Astrocyte (in vitro differentiated cells and primary cell): ENCODE results near the gene TAF1L. TPM values are rescaled to one million over a fixed set of nuclear protein-coding genes. Genes with fewer than 3 reads are reported as not detected.
"Not testable (repeated sequence)": the region's sequence is repeated elsewhere in the genome, so short reads cannot be mapped to it uniquely, and the experiment has no call there.

Experiments used
- DNase-seq: peaks from one replicate; pipeline ENCODE4 v3.0.0-alpha.2; 2010; ENCODE audit warnings: low read depth
- FAIRE-seq: peaks from 2 replicates; lab custom pipeline; 2011; peaks lifted over from hg19 to GRCh38; lab: Jason Lieb, UNC
- H2AFZ ChIP-seq: 2 replicates; pipeline ENCODE4 v1.6.0; 2012; ENCODE audit warnings: low read depth, low read length, inconsistent platforms
- H3K27ac ChIP-seq: 2 replicates; pipeline ENCODE4 v1.5.1; 2011; ENCODE audit warnings: low read depth, low read length, inconsistent platforms
- H3K27me3 ChIP-seq: 2 replicates; pipeline ENCODE4 v1.6.0; 2011; ENCODE audit warnings: low read length, inconsistent platforms; ENCODE audit not compliant: insufficient read depth
- H3K36me3 ChIP-seq: 2 replicates; pipeline ENCODE4 v1.5.1; 2011; ENCODE audit warnings: low read length, inconsistent platforms; ENCODE audit not compliant: insufficient read depth
- H3K4me1 ChIP-seq: 2 replicates; pipeline ENCODE4 v1.5.1; 2011; ENCODE audit warnings: low read length, inconsistent platforms; ENCODE audit not compliant: insufficient read depth
- H3K4me2 ChIP-seq: 2 replicates; pipeline ENCODE4 v1.6.0; 2012; ENCODE audit warnings: low read length, inconsistent platforms
- H3K4me3 ChIP-seq: 2 replicates; pipeline ENCODE4 v1.5.1; 2011; ENCODE audit warnings: low read depth, mild to moderate bottlenecking, low read length, inconsistent platforms; ENCODE audit not compliant: insufficient read depth
- H3K79me2 ChIP-seq: 2 replicates; pipeline ENCODE4 v1.6.0; 2012; ENCODE audit warnings: mild to moderate bottlenecking, low read length, inconsistent platforms; ENCODE audit not compliant: insufficient read depth
- H3K9ac ChIP-seq: 2 replicates; pipeline ENCODE4 v1.6.0; 2012; ENCODE audit warnings: mild to moderate bottlenecking, low read length, inconsistent platforms
- H3K9me3 ChIP-seq: 2 replicates; pipeline ENCODE4 v1.5.1; 2012; ENCODE audit warnings: low read depth, mild to moderate bottlenecking, low read length, inconsistent platforms; ENCODE audit not compliant: insufficient read depth
- H4K20me1 ChIP-seq: 2 replicates; pipeline ENCODE4 v1.6.0; 2012; ENCODE audit warnings: low read length, inconsistent platforms; ENCODE audit not compliant: insufficient read depth
- H3K27ac Mint-ChIP-seq: one replicate; pipeline ENCODE4 v1.8.0; 2021; ENCODE audit warnings: mild to moderate bottlenecking, mixed read lengths; ENCODE audit not compliant: unreplicated experiment
- H3K27me3 Mint-ChIP-seq: one replicate; pipeline ENCODE4 v1.8.0; 2021; ENCODE audit warnings: low read depth, mixed read lengths; ENCODE audit not compliant: unreplicated experiment
- H3K36me3 Mint-ChIP-seq: one replicate; pipeline ENCODE4 v1.8.0; 2021; ENCODE audit warnings: low read depth, mixed read lengths; ENCODE audit not compliant: unreplicated experiment
- H3K4me1 Mint-ChIP-seq: one replicate; pipeline ENCODE4 v1.8.0; 2021; ENCODE audit warnings: low read depth, mixed read lengths; ENCODE audit not compliant: unreplicated experiment
- H3K4me3 Mint-ChIP-seq: one replicate; pipeline ENCODE4 v1.8.0; 2021; ENCODE audit warnings: mild to moderate bottlenecking, moderate library complexity, mixed read lengths; ENCODE audit not compliant: unreplicated experiment
- H3K9me3 Mint-ChIP-seq: one replicate; pipeline ENCODE4 v1.8.0; 2021; ENCODE audit warnings: mild to moderate bottlenecking, mixed read lengths; ENCODE audit not compliant: unreplicated experiment
- EZH2 ChIP-seq: IDR thresholded peaks from 2 replicates; pipeline ENCODE4 v1.6.1; 2012; ENCODE audit warnings: mild to moderate bottlenecking, low read length, inconsistent platforms; ENCODE audit not compliant: insufficient read depth
- total RNA-seq: library from RNA; stranded (reverse); gene quantifications from 2 replicates; pipeline ENCODE4 v1.2.1, GENCODE V29; 2021
- TF ChIP-seq, protein P1 (sequence below): IDR thresholded peaks from 2 replicates; pipeline ENCODE4 v1.5.1; 2011; ENCODE audit warnings: low read depth, mild to moderate bottlenecking, inconsistent platforms, low read length, moderate library complexity; ENCODE audit not compliant: insufficient read depth

The TAF1L gene
- total RNA-seq, 1 donor from 2014 or later, result 0.02 TPM

DNA sequence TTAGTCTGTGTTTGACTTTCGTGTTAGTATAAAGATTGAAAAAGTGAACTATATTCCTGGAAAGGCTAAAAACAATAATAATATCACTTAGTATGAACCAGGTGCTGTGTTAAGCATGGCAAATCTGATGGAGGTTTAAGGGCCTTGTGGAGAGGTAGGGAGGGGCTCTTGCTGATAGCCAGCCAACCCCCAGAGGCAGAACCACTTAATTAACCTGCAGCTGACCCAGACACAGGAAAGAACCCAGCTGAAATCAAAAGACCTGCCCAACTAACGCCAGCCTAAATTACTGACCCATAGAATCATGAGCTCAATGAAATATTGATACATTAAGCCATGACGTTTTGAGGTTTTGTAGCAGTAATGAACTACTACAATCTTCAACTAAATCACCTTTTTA lies 28.3 kb upstream of the TAF1L start:
- H3K4me1 ChIP-seq, result peaks cover 6% of the 10 kb centered on the region
- no peak overlapping the region for H2AFZ ChIP-seq
- no peak overlapping the region for H3K27ac Mint-ChIP-seq
- no peaks in the 10 kb centered on the region for H3K36me3 ChIP-seq
- peak; percentile 74 for DNase-seq
- no peaks in the 10 kb centered on the region for H4K20me1 ChIP-seq
- peaks cover 7% of the 10 kb centered on the region for H3K4me1 Mint-ChIP-seq
- FAIRE-seq, result no peak
- H3K27ac ChIP-seq, result no peak overlapping the region
- no peak for TF ChIP-seq EZH2
- TF ChIP-seq, protein P1, sequence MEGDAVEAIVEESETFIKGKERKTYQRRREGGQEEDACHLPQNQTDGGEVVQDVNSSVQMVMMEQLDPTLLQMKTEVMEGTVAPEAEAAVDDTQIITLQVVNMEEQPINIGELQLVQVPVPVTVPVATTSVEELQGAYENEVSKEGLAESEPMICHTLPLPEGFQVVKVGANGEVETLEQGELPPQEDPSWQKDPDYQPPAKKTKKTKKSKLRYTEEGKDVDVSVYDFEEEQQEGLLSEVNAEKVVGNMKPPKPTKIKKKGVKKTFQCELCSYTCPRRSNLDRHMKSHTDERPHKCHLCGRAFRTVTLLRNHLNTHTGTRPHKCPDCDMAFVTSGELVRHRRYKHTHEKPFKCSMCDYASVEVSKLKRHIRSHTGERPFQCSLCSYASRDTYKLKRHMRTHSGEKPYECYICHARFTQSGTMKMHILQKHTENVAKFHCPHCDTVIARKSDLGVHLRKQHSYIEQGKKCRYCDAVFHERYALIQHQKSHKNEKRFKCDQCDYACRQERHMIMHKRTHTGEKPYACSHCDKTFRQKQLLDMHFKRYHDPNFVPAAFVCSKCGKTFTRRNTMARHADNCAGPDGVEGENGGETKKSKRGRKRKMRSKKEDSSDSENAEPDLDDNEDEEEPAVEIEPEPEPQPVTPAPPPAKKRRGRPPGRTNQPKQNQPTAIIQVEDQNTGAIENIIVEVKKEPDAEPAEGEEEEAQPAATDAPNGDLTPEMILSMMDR, result no peak
- H3K27me3 Mint-ChIP-seq, result peaks cover 7% of the 10 kb centered on the region
- peaks cover 10% of the 10 kb centered on the region for H3K9me3 Mint-ChIP-seq
- H3K9me3 ChIP-seq, result no peaks in the 10 kb centered on the region
- H3K27me3 ChIP-seq, result no peaks in the 10 kb centered on the region
- no peaks in the 10 kb centered on the region for H3K79me2 ChIP-seq
- no peaks in the 10 kb centered on the region for H3K36me3 Mint-ChIP-seq
- H3K9ac ChIP-seq, result no peak overlapping the region
- no peak overlapping the region for H3K4me3 Mint-ChIP-seq
- H3K4me3 ChIP-seq, result no peak overlapping the region
- no peak overlapping the region for H3K4me2 ChIP-seq

DNA sequence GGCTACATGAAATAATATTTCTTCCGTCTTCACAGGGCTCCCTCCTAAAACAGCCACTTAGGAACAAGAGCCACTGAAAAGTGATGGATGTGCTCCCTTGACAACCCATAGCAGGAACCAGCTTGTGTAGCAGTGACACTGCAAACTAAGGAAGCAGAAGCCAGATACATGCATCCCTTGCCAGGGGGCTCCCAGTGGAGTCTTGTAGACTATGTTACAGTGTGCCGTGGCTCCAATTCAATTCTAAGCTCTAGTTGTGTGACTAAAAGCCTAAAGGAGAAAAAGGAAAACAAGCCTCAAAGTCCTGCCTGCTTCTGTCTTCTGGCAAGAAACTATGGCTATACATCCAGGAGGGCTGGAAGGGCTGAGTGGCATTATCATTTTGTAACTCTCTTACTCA lies 12.2 kb upstream of the TAF1L start:
- Histone ChIP-seq H3K36me3 (no peaks in the 10 kb centered on the region), H3K4me3 (no peak overlapping the region), H3K27me3 (no peaks in the 10 kb centered on the region), H3K9me3 (no peaks in the 10 kb centered on the region), H3K9ac (no peak overlapping the region), H4K20me1 (no peaks in the 10 kb centered on the region), H3K27ac (no peak overlapping the region), H3K4me2 (no peak overlapping the region), H3K4me1 (peaks cover 6% of the 10 kb centered on the region), H2AFZ (no peak overlapping the region), H3K79me2 (no peaks in the 10 kb centered on the region)
- H3K4me1 Mint-ChIP-seq, result peaks cover 10% of the 10 kb centered on the region
- DNase-seq (no peak), FAIRE-seq (no peak)
- H3K36me3 Mint-ChIP-seq, result no peaks in the 10 kb centered on the region
- no peak overlapping the region for H3K27ac Mint-ChIP-seq
- no peak overlapping the region for H3K4me3 Mint-ChIP-seq
- TF ChIP-seq, protein P1, result no peak
- no peak for TF ChIP-seq EZH2
- peaks cover 3% of the 10 kb centered on the region for H3K27me3 Mint-ChIP-seq
- H3K9me3 Mint-ChIP-seq, result peaks cover 5% of the 10 kb centered on the region

DNA sequence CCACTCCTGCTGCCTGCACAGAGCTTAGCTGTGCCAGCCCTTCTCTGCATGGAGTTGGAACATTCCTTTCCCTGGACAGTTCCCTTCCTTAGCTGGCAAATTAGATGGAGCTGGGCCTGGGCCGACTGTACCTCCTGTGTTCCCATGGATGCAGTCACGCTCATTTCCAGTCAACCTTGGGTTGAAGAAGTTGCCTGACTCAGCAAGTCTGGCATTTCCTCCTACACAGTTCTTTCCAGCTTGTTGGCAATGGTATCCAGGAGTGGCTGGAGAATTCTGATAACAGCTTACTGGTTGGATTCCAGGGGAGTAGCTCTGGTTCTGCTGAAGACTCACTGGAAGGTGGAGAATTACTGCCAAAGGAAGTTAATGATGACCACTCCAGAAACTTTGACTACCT lies 9.2 kb upstream of the TAF1L start:
- H3K9me3 ChIP-seq, result no peaks in the 10 kb centered on the region
- Mint-ChIP-seq H3K27ac (peak overlapping the region; percentile 88), H3K9me3 (peaks cover 3% of the 10 kb centered on the region), H3K4me3 (no peak overlapping the region), H3K36me3 (no peaks in the 10 kb centered on the region), H3K4me1 (peaks cover 10% of the 10 kb centered on the region), H3K27me3 (peaks cover 3% of the 10 kb centered on the region)
- H2AFZ ChIP-seq, result no peak overlapping the region
- peak overlapping the region; percentile 76 for H3K27ac ChIP-seq
- DNase-seq, result peak; percentile 100
- FAIRE-seq, result peak; percentile 99
- peaks cover 6% of the 10 kb centered on the region for H3K4me1 ChIP-seq
- no peak overlapping the region for H3K4me3 ChIP-seq
- no peaks in the 10 kb centered on the region for H4K20me1 ChIP-seq
- H3K4me2 ChIP-seq, result peak overlapping the region; percentile 24
- H3K27me3 ChIP-seq, result no peaks in the 10 kb centered on the region
- no peak for TF ChIP-seq EZH2
- TF ChIP-seq, protein P1, result no peak
- no peaks in the 10 kb centered on the region for H3K36me3 ChIP-seq
- H3K9ac ChIP-seq, result peak overlapping the region; percentile 0
- H3K79me2 ChIP-seq, result no peaks in the 10 kb centered on the region

DNA sequence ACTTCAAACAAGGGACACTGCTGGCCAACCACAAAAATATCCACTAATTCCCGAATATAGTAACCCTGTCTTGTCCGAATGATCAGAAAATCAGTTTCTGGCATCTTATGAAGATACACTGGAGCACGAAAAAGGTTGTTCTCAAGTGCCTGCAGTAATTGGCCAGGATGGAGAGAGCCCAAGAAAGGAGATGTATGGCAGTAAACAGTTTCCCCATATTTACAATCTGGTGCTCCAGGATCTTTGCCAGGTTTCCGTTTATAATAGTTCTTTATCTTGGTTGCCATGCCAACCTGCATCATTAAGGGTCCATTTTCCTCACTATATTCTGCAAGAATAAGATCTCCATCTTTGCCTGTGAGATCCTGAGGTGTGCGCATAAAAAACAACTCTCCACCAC lies 2.3 kb downstream of the TAF1L start:
- not testable (repeated sequence) for H3K9me3 ChIP-seq, H3K9ac ChIP-seq, H3K4me3 ChIP-seq, H3K4me1 ChIP-seq, H3K27me3 ChIP-seq, H3K27ac ChIP-seq, H3K36me3 Mint-ChIP-seq, H3K4me2 ChIP-seq, H3K36me3 ChIP-seq, H3K27ac Mint-ChIP-seq, FAIRE-seq, H3K27me3 Mint-ChIP-seq, H2AFZ ChIP-seq, H4K20me1 ChIP-seq, H3K4me3 Mint-ChIP-seq, H3K79me2 ChIP-seq, H3K9me3 Mint-ChIP-seq, H3K4me1 Mint-ChIP-seq, DNase-seq
